Right renal cortex interstitium (tissue), 3 donors: ENCODE results near the gene ZFYVE1. TPM values are rescaled to one million over a fixed set of nuclear protein-coding genes. Genes with fewer than 3 reads are reported as not detected.
"Not testable (repeated sequence)": the region's sequence is repeated elsewhere in the genome, so short reads cannot be mapped to it uniquely, and the experiment has no call there.

ENCODE experiments used
- DNase-seq, 3 donors: peaks; one replicate each; pipeline ENCODE4 v3.0.0-alpha.2; 2013; ENCODE audit warnings: low read depth in 3 of 3, low spot score in 2 of 3
- polyA plus RNA-seq, 3 donors: library from polyadenylated mRNA; unstranded; fragments of 120-200 nt; gene quantifications; one replicate each; pipeline ENCODE4 v1.2.1, GENCODE V29; 2013; ENCODE audit not compliant: insufficient read length in 3 of 3

ZFYVE1 gene
- polyA plus RNA-seq = 10 to 100 TPM; 18.6 to 18.9 (median 18.9) TPM

GRCh38 chr14:73026845-73027542 is at the start of gene ZFYVE1:
Gene ZFYVE1, minus strand, starts transcription at chr14:73027106. Its CDS starts 2,598 bp downstream, at chr14:73024508.
- DNase-seq = peak; percentile 87 to 96 (median 93)

DNA sequence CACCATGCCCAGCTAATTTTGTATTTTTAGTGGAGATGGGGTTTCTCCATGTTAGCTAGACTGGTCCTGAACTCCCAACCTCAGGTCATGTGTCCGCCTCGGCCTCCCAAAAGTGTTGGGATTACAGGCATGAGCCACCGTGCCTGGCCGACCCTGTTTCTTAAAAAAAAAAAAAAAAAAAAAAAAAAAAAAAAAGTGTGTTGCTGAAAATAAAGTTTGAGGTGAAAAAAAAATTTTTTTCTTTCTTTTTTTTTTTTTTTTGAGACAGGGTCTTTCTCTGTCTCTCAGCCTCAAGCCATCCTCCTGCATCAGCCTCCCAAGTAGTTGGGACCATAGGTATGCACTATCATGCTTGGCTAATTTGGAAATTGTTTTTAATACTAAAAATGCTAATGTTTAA is 42.7 kb upstream of the ZFYVE1 start:
- DNase-seq = no peak

GRCh38 chr14:73058922-73059673 is 32.2 kb upstream of the ZFYVE1 start:
- peak; percentile 16 to 40 (median 25) for DNase-seq

- peak; percentile 96 for DNase-seq
Observed at GRCh38 chr14:73058224-73058921, 31.5 kb upstream of the ZFYVE1 start, which contains the start of gene RBM25. Gene RBM25, plus strand, starts transcription at chr14:73058534. Its CDS starts 13,108 bp downstream, at chr14:73071642.

- no peak for DNase-seq
Observed at GRCh38 chr14:73057944-73058223, 31.0 kb upstream of the ZFYVE1 start.

DNA sequence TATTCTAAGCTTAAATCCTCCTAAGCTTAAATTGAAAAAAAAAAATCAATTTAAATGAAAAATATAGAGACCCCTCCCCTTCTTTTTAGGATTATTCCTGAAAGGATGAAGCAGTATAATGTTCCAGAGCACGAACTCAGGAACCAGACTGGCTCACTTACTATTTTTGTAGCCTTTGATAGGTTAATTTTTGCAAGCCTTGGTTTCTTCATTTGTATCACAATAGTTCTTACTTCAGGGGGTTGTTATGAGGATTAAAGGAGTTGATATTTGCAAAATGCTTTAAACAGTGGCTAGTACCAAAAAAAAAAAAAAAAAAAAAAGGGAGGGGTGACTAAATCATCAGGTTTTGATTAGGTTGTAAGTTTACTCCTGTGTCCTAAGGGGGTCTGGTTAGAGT is 28.3 kb upstream of the ZFYVE1 start:
- DNase-seq = no peak

GRCh38 chr14:73049428-73049827 is 22.5 kb upstream of the ZFYVE1 start:
- DNase-seq = no peak

DNA sequence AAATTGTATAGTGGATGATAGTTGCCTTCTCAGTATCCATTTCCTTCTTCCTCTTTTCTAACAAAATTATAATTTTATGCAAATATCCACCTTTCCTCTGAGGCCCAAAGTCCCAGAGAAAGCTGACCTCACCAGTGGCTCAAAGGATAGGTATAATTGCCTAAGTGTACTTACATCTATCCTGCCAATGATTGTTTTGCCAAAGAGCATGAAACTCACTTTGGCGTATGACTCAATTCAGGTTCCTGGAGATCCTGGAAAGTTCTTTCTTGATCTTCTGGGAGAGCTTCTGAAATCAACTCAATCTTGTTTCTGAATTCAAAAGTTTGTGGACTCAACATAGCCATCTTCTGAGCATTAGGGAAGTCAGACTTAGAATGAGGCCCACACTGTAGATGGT is 20.9 kb upstream of the ZFYVE1 start:
- no peak for DNase-seq

DNA sequence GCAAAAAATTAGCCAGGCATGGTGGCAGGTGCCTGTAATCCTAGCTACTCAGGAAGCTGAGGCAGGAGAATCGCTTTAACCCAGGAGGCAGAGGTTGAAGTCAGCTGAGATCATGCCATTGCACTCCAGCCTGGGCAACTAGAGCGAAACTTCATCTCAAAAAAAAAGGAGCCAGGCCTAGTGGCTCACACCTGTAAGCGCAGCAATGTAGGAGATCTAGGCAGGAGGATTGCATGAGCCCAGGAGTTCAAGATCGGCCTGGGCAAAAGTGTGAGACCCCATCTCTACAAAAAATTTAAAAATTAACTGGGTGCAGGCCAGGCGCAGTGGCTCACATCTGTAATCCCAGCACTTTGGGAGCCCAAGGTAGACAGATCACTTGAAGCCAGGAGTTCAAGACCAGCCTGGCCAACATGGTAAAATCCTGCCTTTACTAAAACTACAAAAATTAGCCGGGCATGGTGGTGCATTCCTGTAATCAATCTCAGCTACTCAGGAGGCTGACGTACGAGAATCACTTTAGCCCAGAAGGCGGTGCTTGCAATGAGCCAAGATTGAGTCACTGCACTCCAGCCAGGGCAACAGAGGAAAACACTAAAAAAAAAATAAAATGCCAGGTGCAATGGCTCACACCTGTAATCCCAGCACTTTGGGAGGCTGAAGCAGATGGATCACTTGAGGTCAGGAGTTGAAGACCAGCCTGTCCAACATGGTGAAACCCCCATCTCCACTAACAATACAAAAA is 10.0 kb upstream of the ZFYVE1 start:
- DNase-seq = not testable (repeated sequence)

- no peak for DNase-seq
Observed at GRCh38 chr14:73027984-73028383, 1.1 kb upstream of the ZFYVE1 start.

DNA sequence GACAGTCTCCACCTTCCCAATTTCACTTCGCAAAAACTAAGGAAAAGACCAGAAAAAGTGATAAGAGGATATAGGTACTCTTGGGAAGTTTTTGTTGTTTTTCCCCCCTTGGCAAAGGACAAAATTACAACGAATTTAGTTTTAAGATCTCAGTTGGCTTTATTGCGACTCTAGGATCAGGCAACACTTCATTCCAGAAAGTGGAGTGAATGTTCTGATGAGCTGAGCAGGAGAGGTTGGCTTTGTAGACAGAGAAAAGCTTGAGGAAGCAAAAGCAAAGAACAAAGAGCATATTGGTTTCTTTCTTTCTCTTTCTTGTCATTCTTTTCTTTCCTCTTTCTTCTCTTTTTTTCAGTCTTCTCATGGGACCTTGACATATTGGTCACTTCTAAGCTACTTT is 640 bp upstream of the ZFYVE1 start:
- DNase-seq = no peak

- no peak for DNase-seq
Observed at GRCh38 chr14:73026243-73026844, 562 bp downstream of the ZFYVE1 start.

- DNase-seq = no peak
Observed at GRCh38 chr14:73025544-73025943, 1.4 kb downstream of the ZFYVE1 start.

- no peak for DNase-seq
Observed at GRCh38 chr14:73022051-73022450, 4.9 kb downstream of the ZFYVE1 start.

GRCh38 chr14:73016011-73016410 is 10.9 kb downstream of the ZFYVE1 start:
- DNase-seq = not testable (repeated sequence)

DNA sequence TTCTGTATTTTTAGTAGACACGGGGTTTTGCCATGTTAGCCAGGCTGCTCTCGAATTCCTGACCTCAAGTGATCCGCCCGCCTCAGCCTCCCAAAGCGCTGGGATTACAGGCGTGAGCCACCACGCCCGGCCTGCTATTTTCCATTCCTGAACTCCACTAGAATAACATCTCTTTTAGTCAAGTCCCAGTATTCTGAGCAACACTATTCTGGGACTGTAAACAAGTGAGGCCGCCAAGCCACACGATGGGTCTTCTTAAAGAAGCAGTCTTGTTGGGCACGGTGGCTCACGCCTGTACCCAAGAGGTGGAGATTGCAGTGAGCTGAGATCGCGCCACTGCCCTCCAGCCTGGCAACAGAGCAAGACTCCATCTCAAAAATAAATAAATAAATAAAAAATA is 11.4 kb downstream of the ZFYVE1 start:
- not testable (repeated sequence) for DNase-seq

GRCh38 chr14:73014105-73014504 is 12.8 kb downstream of the ZFYVE1 start:
- no peak for DNase-seq

GRCh38 chr14:73011189-73011588 is 15.7 kb downstream of the ZFYVE1 start:
- not testable (repeated sequence) for DNase-seq

DNA sequence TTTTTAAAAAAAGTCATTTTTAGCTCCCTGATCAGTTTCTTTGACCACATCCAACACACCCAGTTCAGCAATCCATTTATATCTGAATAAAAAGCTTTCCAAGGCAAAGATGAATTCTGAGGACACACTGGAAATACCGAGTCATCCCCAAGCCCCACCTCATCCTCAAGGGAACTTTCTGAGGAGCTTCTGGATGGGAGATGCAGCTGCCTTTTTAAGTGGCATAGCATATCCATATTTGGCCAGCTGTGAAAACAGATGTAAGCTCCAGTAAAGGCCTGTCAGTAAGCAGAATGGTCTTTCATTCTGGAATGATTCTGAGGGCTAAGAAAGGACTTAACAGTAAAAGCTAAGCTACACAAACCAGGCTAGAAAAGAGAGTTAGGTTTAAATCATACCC is 18.4 kb downstream of the ZFYVE1 start:
- DNase-seq = no peak

- no peak for DNase-seq
Observed at GRCh38 chr14:73007835-73008234, 19.1 kb downstream of the ZFYVE1 start.
